G401 (cell line): ENCODE results near the gene DPYD. TPM values are rescaled to one million over a fixed set of nuclear protein-coding genes. Genes with fewer than 3 reads are reported as not detected.

ENCODE experiments used
- DNase-seq: peaks from one replicate; pipeline ENCODE4 v3.0.0-alpha.2; 2015; ENCODE audit warnings: low spot score
- in situ Hi-C: cut with HindIII; loops from 2 replicates; pipeline ENCODE4 v1.10.0; 2016; ENCODE audit warnings: low sequenced_read_pairs, mixed read lengths
- total RNA-seq: library from RNA; depleted of rRNA; stranded (reverse); fragments of >200 nt; shearing (Covaris generic); gene quantifications from 2 replicates; pipeline ENCODE4 v1.2.3, GENCODE V29; 2014

DPYD gene
- total RNA-seq, 1 experiment from 2014 or later: not detected

DNA sequence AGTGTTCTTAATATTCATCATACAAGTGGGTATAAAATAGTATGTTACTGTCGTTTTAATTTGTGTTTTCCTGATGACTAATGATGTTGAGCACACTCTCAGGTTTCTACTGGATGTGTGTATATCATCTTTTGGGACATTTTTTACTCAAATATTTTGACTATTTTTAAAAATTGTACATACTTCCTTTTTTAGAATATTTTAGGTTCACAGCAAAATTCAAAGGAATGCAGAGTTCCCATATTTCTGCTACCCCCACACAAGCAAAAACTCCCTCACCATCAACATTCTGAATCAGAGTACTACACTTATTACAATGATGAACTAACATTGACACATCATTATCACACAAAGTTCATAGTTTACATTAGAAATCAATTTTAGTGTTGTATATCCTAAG lies 114.5 kb downstream of the DPYD start:
- in situ Hi-C loops: no loop called here
- no peak for DNase-seq

DNA sequence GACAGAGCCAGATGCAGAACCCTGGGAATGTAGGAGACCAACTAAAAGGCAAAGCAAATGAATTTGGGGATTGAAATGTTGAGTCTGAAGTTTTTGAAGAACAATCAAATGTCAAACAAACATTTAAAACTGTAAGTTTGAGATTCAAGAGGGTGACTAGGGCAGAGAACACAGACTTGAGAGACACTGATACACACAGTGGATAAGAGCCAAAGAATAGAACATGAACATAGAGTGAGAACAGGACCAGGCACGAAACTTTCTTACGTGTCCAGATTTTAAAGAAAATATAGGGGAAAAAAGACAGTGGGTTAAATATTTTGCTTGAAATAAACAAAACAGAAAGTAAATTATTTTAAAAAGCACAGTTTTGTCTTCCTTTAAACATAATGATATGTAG lies 115.7 kb downstream of the DPYD start:
- no peak for DNase-seq
- in situ Hi-C loops: no loop called here

GRCh38 chr1:97803026-97803425 lies 117.8 kb downstream of the DPYD start:
- no peak for DNase-seq
- in situ Hi-C loops: no loop called here

- in situ Hi-C loops: no loop called here
- DNase-seq: no peak
These were observed 118.8 kb downstream of the DPYD start for GRCh38 chr1:97802011-97802410.

GRCh38 chr1:97797403-97798183 lies 123.2 kb downstream of the DPYD start:
- in situ Hi-C loops: no loop called here
- DNase-seq: no peak

- no peak for DNase-seq
- in situ Hi-C loops: no loop called here
These were observed 124.1 kb downstream of the DPYD start for GRCh38 chr1:97796711-97797110.

GRCh38 chr1:97792655-97793054 lies 128.2 kb downstream of the DPYD start:
- in situ Hi-C loops: no loop called here
- DNase-seq: no peak

GRCh38 chr1:97791251-97791650 lies 129.6 kb downstream of the DPYD start:
- in situ Hi-C loops: no loop called here

DNA sequence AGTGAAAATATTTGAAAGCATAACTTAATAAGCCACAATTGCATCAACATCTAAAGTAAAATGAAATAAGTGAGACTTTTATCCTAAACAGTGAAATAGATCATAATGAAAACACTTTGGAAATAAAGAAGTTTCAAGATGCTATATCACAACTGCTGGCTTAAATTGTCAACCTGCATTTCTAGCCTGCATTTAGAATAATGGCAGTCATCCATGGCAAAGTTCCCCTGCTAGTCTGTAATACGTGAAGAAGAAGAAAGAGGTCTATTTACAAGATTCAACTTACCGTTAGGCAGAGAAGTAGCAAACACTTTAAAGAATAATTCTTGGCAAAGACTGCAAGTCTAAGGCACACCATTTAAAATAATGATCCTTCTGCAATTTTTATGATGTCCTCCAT lies 133.6 kb downstream of the DPYD start:
- in situ Hi-C loops: no loop called here
- no peak for DNase-seq

More at GRCh38 chr1:97791251-97791650, 129.6 kb downstream of the DPYD start:
- no peak for DNase-seq

DNA sequence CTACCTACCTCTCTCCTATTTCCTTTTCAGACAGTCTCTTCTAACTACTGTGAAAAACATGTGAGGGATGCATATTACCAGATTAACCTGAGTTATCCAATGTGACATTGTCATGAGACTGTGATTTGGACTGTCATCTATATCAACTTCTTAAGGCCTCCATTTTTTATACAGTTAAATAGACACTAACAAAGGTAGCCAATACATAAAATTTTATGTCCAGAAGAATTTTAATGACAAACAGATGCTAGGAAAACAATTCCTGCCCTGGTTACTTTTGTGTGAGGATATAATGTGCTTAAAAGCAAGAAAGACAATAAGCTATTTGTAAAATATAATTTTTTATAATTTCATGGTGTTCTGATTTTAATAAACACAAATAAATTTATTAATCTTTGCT lies 136.2 kb downstream of the DPYD start:
- in situ Hi-C loops: no loop called here
- no peak for DNase-seq

- DNase-seq: no peak
- in situ Hi-C loops: no loop called here
These were observed 137.1 kb downstream of the DPYD start for GRCh38 chr1:97783751-97784150.

DNA sequence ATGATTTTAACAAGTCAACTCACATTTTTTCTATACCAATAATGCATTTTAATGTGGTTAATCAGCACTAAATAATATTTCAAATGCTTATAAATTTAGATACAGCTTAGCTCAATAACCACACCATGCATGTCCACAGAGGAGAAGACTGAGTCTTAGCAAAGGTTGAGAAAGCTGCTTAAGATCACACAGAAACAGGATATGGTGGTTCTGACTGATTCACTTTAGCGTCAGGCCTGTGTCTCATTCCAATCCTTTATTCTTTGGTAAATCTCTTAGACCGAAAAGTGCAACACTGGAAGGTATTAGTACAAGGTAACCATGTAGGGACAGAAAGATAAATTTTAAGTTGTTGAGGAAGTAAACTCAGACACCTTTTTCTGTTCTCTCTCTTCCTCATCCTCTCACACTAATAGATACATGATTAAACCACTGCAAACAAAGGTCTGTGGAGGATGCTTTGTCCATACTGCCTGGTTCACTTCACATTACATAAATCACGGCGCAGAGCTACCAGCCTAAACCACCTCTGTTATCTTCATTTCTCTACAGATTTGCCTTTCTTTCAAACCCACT lies 139.0 kb downstream of the DPYD start:
- in situ Hi-C loops: no loop called here
- DNase-seq: no peak

DNA sequence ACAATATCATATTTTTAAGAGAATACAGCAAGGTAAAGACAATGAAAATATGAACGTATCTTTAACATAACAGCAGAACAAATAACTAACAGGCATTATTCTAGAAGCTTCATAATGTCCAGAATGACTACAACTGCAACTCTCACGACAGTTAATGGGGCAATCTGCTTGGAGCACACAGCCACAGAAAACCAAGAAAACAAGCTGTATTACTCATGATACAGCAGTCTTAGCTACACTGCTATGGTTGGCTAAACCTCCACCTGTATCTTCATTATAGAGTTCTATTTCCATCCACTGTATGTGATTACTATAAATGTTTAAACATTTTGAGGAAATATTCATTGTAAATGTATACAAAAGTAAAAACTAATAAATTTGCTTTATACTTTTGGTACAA lies 139.9 kb downstream of the DPYD start:
- DNase-seq: no peak
- in situ Hi-C loops: no loop called here

DNA sequence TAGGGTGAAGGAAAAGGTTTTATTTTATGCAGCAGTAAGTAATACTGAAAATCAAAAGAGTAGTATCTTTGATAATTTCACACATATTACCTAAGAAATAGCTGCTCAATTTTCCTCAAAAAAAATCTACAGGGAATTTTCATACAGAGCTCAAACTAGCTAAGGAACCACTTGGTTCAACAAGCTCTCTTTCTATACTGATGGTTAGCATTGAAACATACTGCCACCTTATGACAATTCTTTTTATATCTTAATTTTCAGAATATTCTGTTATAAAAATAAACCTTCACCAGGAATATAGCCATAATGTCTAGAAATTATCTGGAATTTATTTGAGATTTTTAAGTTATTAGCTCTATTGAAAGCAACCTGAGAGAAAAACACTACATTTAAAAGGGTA lies 142.1 kb downstream of the DPYD start:
- DNase-seq: no peak
- in situ Hi-C loops: no loop called here

- no peak for DNase-seq
- in situ Hi-C loops: no loop called here
These were observed 150.5 kb downstream of the DPYD start for GRCh38 chr1:97770376-97770775.

DNA sequence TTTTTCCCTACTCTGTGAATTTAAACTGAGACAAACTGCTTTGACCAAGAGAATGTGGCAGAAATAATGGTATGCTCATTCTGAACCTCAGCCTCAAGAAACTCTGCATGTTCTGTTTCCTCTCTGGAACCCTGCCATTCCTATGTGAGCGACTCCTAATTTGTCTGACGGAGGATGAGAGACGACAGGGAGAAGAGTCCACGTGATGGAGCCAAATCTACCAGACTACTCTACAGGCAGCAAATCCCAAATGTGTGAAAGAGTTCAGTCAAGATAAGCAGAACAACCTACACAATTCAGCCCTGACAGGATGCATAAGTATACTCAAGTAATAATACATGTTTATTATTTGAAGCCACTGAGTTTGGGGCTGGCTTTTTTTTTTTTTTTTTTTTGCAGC lies 153.5 kb downstream of the DPYD start:
- no peak for DNase-seq
- in situ Hi-C loops: no loop called here

DNA sequence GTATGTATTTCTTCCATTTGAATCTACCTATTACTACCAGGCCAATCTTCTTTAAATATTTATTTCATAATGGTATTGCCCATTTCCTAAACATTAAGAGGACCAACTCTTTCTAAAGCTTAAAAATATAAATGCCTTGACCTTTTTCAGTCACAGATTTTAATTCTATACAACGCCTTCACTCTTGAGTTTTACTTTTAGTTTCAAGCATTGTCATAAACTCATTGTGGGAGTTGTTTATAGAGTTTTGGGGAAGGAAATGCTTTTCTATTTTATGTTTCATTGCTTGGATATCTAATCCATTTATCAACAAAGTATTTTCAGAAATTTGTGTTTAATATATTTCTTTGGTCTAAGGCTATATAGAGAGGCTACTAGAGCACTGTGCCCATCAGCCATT lies 155.8 kb downstream of the DPYD start:
- no peak for DNase-seq
- in situ Hi-C loops: no loop called here

DNA sequence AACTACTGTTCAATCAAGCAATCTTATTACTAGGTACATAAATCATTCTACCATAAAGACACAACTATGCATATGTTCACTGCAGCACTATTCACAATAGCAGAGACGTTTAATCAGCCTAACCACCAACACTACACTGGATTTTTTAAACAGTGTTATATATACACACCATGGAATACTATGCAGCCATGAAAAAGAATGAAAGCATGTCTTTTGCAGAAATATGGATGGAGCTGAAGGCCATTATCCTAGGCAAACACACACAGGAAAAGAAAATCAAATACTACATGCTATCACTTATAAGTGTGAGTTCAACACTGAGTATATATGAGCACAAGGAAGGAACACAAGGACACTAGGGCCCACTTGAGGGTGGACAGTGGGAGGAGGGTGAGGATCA lies 159.2 kb downstream of the DPYD start:
- DNase-seq: no peak
- in situ Hi-C loops: no loop called here

- no peak for DNase-seq
- in situ Hi-C loops: no loop called here
These were observed 161.8 kb downstream of the DPYD start for GRCh38 chr1:97759078-97759477.

GRCh38 chr1:97758541-97759057 lies 162.2 kb downstream of the DPYD start:
- in situ Hi-C loops: no loop called here
- DNase-seq: no peak

GRCh38 chr1:97745912-97746311 lies 174.9 kb downstream of the DPYD start:
- in situ Hi-C loops: no loop called here
- DNase-seq: no peak
